Measurements from ENCODE around the gene HEYL.

The HEYL gene

GRCh38 chr1:39679821-39680220 is 40.4 kb upstream of the HEYL start:
- Histone ChIP-seq H3K27me3 (ENCODE audit: control insufficient read depth in 2 of 2, insufficient read depth in 2 of 2, low read length in 2 of 2) (peaks cover 11 to 31% of the 10 kb centered on the region in 2 donors), H3K27ac (ENCODE audit: low read depth in 2 of 2, low read length in 2 of 2) (no peak overlapping the region), H3K9me3 (ENCODE audit: control insufficient read depth in 2 of 2, low read length in 2 of 2) (no peaks in the 10 kb centered on the region)

GRCh38 chr1:39678889-39679288 is 39.4 kb upstream of the HEYL start:
- Histone ChIP-seq H3K27me3 (ENCODE audit: control insufficient read depth in 2 of 2, insufficient read depth in 2 of 2, low read length in 2 of 2) (peaks cover 5 to 21% of the 10 kb centered on the region in 2 donors), H3K4me3 (ENCODE audit: low read length in 2 of 2) (no peak overlapping the region), H3K36me3 (ENCODE audit: control insufficient read depth in 2 of 2, insufficient read depth in 2 of 2, low read length in 2 of 2) (no peaks in the 10 kb centered on the region), H3K9ac (ENCODE audit: low read depth in 1 of 2, low read length in 2 of 2) (no peak overlapping the region), H3K27ac (ENCODE audit: low read depth in 2 of 2, low read length in 2 of 2) (no peak overlapping the region), H3K9me3 (ENCODE audit: control insufficient read depth in 2 of 2, low read length in 2 of 2) (no peaks in the 10 kb centered on the region), H3K4me1 (ENCODE audit: control insufficient read depth in 2 of 2, insufficient read depth in 2 of 2, low read length in 2 of 2) (no peaks in the 10 kb centered on the region)

More at GRCh38 chr1:39679821-39680220, 40.4 kb upstream of the HEYL start:
- no peaks in the 10 kb centered on the region for H3K36me3 ChIP-seq (ENCODE audit: control insufficient read depth in 2 of 2, insufficient read depth in 2 of 2, low read length in 2 of 2)
- H3K4me3 ChIP-seq (ENCODE audit: low read length in 2 of 2): no peak overlapping the region
- no peaks in the 10 kb centered on the region for H3K4me1 ChIP-seq (ENCODE audit: control insufficient read depth in 2 of 2, insufficient read depth in 2 of 2, low read length in 2 of 2)
- no peak overlapping the region for H3K9ac ChIP-seq (ENCODE audit: low read depth in 1 of 2, low read length in 2 of 2)

GRCh38 chr1:39677645-39678044 is 38.2 kb upstream of the HEYL start:
- no peak overlapping the region for H3K9ac ChIP-seq (ENCODE audit: low read depth in 1 of 2, low read length in 2 of 2)
- H3K4me3 ChIP-seq (ENCODE audit: low read length in 2 of 2): no peak overlapping the region
- no peaks in the 10 kb centered on the region for H3K36me3 ChIP-seq (ENCODE audit: control insufficient read depth in 2 of 2, insufficient read depth in 2 of 2, low read length in 2 of 2)
- no peaks in the 10 kb centered on the region for H3K9me3 ChIP-seq (ENCODE audit: control insufficient read depth in 2 of 2, low read length in 2 of 2)
- no peaks in the 10 kb centered on the region for H3K4me1 ChIP-seq (ENCODE audit: control insufficient read depth in 2 of 2, insufficient read depth in 2 of 2, low read length in 2 of 2)
- peaks cover 5 to 17% of the 10 kb centered on the region in 2 donors for H3K27me3 ChIP-seq (ENCODE audit: control insufficient read depth in 2 of 2, insufficient read depth in 2 of 2, low read length in 2 of 2)
- no peak overlapping the region for H3K27ac ChIP-seq (ENCODE audit: low read depth in 2 of 2, low read length in 2 of 2)

DNA sequence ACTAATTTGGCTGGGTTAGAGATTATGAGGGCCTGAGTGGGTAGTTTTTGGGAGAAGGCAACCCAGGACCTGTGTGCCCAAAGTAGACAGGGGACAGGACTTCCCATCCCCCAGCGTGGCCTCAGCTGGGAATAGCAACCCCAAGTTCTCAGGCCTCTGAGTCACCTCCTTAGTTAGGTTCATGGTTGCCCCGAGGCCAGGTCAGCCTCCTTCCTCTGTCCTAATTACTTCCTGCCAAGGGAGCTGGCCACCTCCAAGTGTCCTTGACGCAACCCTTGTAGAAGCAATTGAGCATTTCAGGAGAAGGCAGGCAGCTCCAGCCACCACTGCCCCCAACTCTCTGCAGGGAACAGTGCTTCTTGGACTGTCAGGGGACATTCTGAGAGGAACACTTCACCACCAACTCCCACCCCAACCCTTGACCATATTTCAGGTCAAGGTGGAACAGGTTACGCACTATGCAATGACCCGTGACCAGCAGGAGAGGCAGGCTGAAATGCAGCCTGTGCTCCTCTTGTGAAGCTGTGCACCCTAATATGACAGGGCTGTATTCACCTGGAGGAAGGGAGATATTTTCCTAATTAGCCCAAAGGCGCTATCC is 37.6 kb upstream of the HEYL start:
- H3K27ac ChIP-seq (ENCODE audit: low read depth in 2 of 2, low read length in 2 of 2): no peak overlapping the region

GRCh38 chr1:39675220-39675619 is 35.8 kb upstream of the HEYL start:
- Histone ChIP-seq H3K36me3 (ENCODE audit: control insufficient read depth in 2 of 2, insufficient read depth in 2 of 2, low read length in 2 of 2) (no peaks in the 10 kb centered on the region), H3K27me3 (ENCODE audit: control insufficient read depth in 2 of 2, insufficient read depth in 2 of 2, low read length in 2 of 2) (peaks cover 12 to 23% of the 10 kb centered on the region in 2 donors), H3K4me1 (ENCODE audit: control insufficient read depth in 2 of 2, insufficient read depth in 2 of 2, low read length in 2 of 2) (no peaks in the 10 kb centered on the region), H3K27ac (ENCODE audit: low read depth in 2 of 2, low read length in 2 of 2) (no peak overlapping the region), H3K9ac (ENCODE audit: low read depth in 1 of 2, low read length in 2 of 2) (no peak overlapping the region), H3K9me3 (ENCODE audit: control insufficient read depth in 2 of 2, low read length in 2 of 2) (no peaks in the 10 kb centered on the region), H3K4me3 (ENCODE audit: low read length in 2 of 2) (no peak overlapping the region)

More for the DNA sequence above, 37.6 kb upstream of the HEYL start:
- no peak overlapping the region for H3K9ac ChIP-seq (ENCODE audit: low read depth in 1 of 2, low read length in 2 of 2)
- peaks cover 0 to 17% of the 10 kb centered on the region in 2 donors for H3K27me3 ChIP-seq (ENCODE audit: control insufficient read depth in 2 of 2, insufficient read depth in 2 of 2, low read length in 2 of 2)
- H3K4me3 ChIP-seq (ENCODE audit: low read length in 2 of 2): no peak overlapping the region
- H3K36me3 ChIP-seq (ENCODE audit: control insufficient read depth in 2 of 2, insufficient read depth in 2 of 2, low read length in 2 of 2): no peaks in the 10 kb centered on the region
- H3K9me3 ChIP-seq (ENCODE audit: control insufficient read depth in 2 of 2, low read length in 2 of 2): no peaks in the 10 kb centered on the region
- no peaks in the 10 kb centered on the region for H3K4me1 ChIP-seq (ENCODE audit: control insufficient read depth in 2 of 2, insufficient read depth in 2 of 2, low read length in 2 of 2)

- Histone ChIP-seq H3K4me1 (ENCODE audit: control insufficient read depth in 2 of 2, insufficient read depth in 2 of 2, low read length in 2 of 2) (no peaks in the 10 kb centered on the region), H3K9ac (ENCODE audit: low read depth in 1 of 2, low read length in 2 of 2) (no peak overlapping the region), H3K27ac (ENCODE audit: low read depth in 2 of 2, low read length in 2 of 2) (no peak overlapping the region), H3K9me3 (ENCODE audit: control insufficient read depth in 2 of 2, low read length in 2 of 2) (no peaks in the 10 kb centered on the region), H3K4me3 (ENCODE audit: low read length in 2 of 2) (no peak overlapping the region), H3K36me3 (ENCODE audit: control insufficient read depth in 2 of 2, insufficient read depth in 2 of 2, low read length in 2 of 2) (no peaks in the 10 kb centered on the region), H3K27me3 (ENCODE audit: control insufficient read depth in 2 of 2, insufficient read depth in 2 of 2, low read length in 2 of 2) (peaks cover 16 to 23% of the 10 kb centered on the region in 2 donors)
These were observed 33.8 kb upstream of the HEYL start for GRCh38 chr1:39673215-39673614.

GRCh38 chr1:39672551-39672947 is 33.1 kb upstream of the HEYL start:
- Histone ChIP-seq H3K4me3 (ENCODE audit: low read length in 2 of 2) (no peak overlapping the region), H3K27ac (ENCODE audit: low read depth in 2 of 2, low read length in 2 of 2) (no peak overlapping the region), H3K9ac (ENCODE audit: low read depth in 1 of 2, low read length in 2 of 2) (no peak overlapping the region), H3K4me1 (ENCODE audit: control insufficient read depth in 2 of 2, insufficient read depth in 2 of 2, low read length in 2 of 2) (no peaks in the 10 kb centered on the region), H3K27me3 (ENCODE audit: control insufficient read depth in 2 of 2, insufficient read depth in 2 of 2, low read length in 2 of 2) (peaks cover 16 to 23% of the 10 kb centered on the region in 2 donors), H3K36me3 (ENCODE audit: control insufficient read depth in 2 of 2, insufficient read depth in 2 of 2, low read length in 2 of 2) (no peaks in the 10 kb centered on the region), H3K9me3 (ENCODE audit: control insufficient read depth in 2 of 2, low read length in 2 of 2) (no peaks in the 10 kb centered on the region)

GRCh38 chr1:39671793-39672550 is 32.5 kb upstream of the HEYL start, which contains the start of gene NT5C1A:
Gene NT5C1A (minus strand): TSS chr1:39672107. CDS start chr1:39672038, 69 bp downstream.
- no peaks in the 10 kb centered on the region for H3K4me1 ChIP-seq (ENCODE audit: control insufficient read depth in 2 of 2, insufficient read depth in 2 of 2, low read length in 2 of 2)
- no peak within 1 kb of the TSS for H3K27ac ChIP-seq (ENCODE audit: low read depth in 2 of 2, low read length in 2 of 2)
- no peak within 1 kb of the TSS for H3K9ac ChIP-seq (ENCODE audit: low read depth in 1 of 2, low read length in 2 of 2)

GRCh38 chr1:39671433-39671792 is 32.0 kb upstream of the HEYL start:
- Histone ChIP-seq H3K27me3 (ENCODE audit: control insufficient read depth in 2 of 2, insufficient read depth in 2 of 2, low read length in 2 of 2) (peaks cover 16 to 23% of the 10 kb centered on the region in 2 donors), H3K9me3 (ENCODE audit: control insufficient read depth in 2 of 2, low read length in 2 of 2) (no peaks in the 10 kb centered on the region), H3K4me3 (ENCODE audit: low read length in 2 of 2) (peak overlapping the region in 1 of 2 donors; percentile 22), H3K27ac (ENCODE audit: low read depth in 2 of 2, low read length in 2 of 2) (no peak overlapping the region), H3K36me3 (ENCODE audit: control insufficient read depth in 2 of 2, insufficient read depth in 2 of 2, low read length in 2 of 2) (no peaks in the 10 kb centered on the region), H3K9ac (ENCODE audit: low read depth in 1 of 2, low read length in 2 of 2) (no peak overlapping the region), H3K4me1 (ENCODE audit: control insufficient read depth in 2 of 2, insufficient read depth in 2 of 2, low read length in 2 of 2) (no peaks in the 10 kb centered on the region)

More at GRCh38 chr1:39671793-39672550, 32.5 kb upstream of the HEYL start, which contains the start of gene NT5C1A:
- Histone ChIP-seq H3K36me3 (ENCODE audit: control insufficient read depth in 2 of 2, insufficient read depth in 2 of 2, low read length in 2 of 2) (no peaks in the 10 kb centered on the region), H3K9me3 (ENCODE audit: control insufficient read depth in 2 of 2, low read length in 2 of 2) (no peaks in the 10 kb centered on the region), H3K27me3 (ENCODE audit: control insufficient read depth in 2 of 2, insufficient read depth in 2 of 2, low read length in 2 of 2) (peaks cover 16 to 23% of the 10 kb centered on the region in 2 donors), H3K4me3 (ENCODE audit: low read length in 2 of 2) (peak within 1 kb of the TSS in 1 of 2 donors; percentile 22)

- Histone ChIP-seq H3K9ac (ENCODE audit: low read depth in 1 of 2, low read length in 2 of 2) (no peak overlapping the region), H3K27me3 (ENCODE audit: control insufficient read depth in 2 of 2, insufficient read depth in 2 of 2, low read length in 2 of 2) (peaks cover 17 to 23% of the 10 kb centered on the region in 2 donors), H3K4me3 (ENCODE audit: low read length in 2 of 2) (no peak overlapping the region), H3K36me3 (ENCODE audit: control insufficient read depth in 2 of 2, insufficient read depth in 2 of 2, low read length in 2 of 2) (no peaks in the 10 kb centered on the region), H3K27ac (ENCODE audit: low read depth in 2 of 2, low read length in 2 of 2) (no peak overlapping the region), H3K4me1 (ENCODE audit: control insufficient read depth in 2 of 2, insufficient read depth in 2 of 2, low read length in 2 of 2) (no peaks in the 10 kb centered on the region), H3K9me3 (ENCODE audit: control insufficient read depth in 2 of 2, low read length in 2 of 2) (no peaks in the 10 kb centered on the region)
These were observed 31.2 kb upstream of the HEYL start for GRCh38 chr1:39670689-39671088.
